WTC11 (cell line): ENCODE measurements around the gene KCNK7. TPM values are rescaled to one million over a fixed set of nuclear protein-coding genes. Genes with fewer than 3 reads are reported as not detected.

ENCODE experiments used
- ATAC-seq: fragments of 200-7000 bp; cut with Tn5 transposase; 2 replicates; pipeline ENCODE4 v1.10.0; 2021; ENCODE audit warnings: mild to moderate bottlenecking, moderate library complexity
- CTCF ChIA-PET: fragments of 300-600 bp; sonication (Branson Sonifier 250); formaldehyde crosslinking; loops from one replicate; lab custom pipeline; 2021; ENCODE audit warnings: antibody characterized with exemption; lab: Charles Lee
- POLR2A ChIA-PET: fragments of 350-600 bp; sonication (Branson Sonifier 250); formaldehyde crosslinking; loops from one replicate; lab custom pipeline; 2021; ENCODE audit warnings: antibody characterized with exemption; lab: Charles Lee
- DNase-seq: peaks from one replicate; pipeline ENCODE4 v3.0.0; 2021; ENCODE audit warnings: low spot score
- H3K27ac Mint-ChIP-seq: 2 replicates; pipeline ENCODE4 v1.8.0; 2021; ENCODE audit warnings: mixed read lengths
- H3K27me3 Mint-ChIP-seq: 2 replicates; pipeline ENCODE4 v1.8.0; 2021; ENCODE audit warnings: low read depth, mild to moderate bottlenecking, moderate library complexity, mixed read lengths
- H3K36me3 Mint-ChIP-seq: 2 replicates; pipeline ENCODE4 v1.8.0; 2021; ENCODE audit warnings: mixed read lengths
- H3K4me1 Mint-ChIP-seq: 2 replicates; pipeline ENCODE4 v1.8.0; 2022; ENCODE audit warnings: mixed read lengths
- H3K4me3 Mint-ChIP-seq: 2 replicates; pipeline ENCODE4 v1.8.0; 2021; ENCODE audit warnings: mild to moderate bottlenecking, moderate library complexity, mixed read lengths
- H3K9me3 Mint-ChIP-seq: 2 replicates; pipeline ENCODE4 v1.8.0; 2021; ENCODE audit warnings: mixed read lengths
- ATF1 ChIP-seq: sonication (generic); formaldehyde crosslinking; IDR thresholded peaks from 2 replicates; pipeline ENCODE4 v1.8.1; 2023; ENCODE audit warnings: mild to moderate bottlenecking, moderate library complexity, missing genetic modification reagents
- EMX1 ChIP-seq: fragments of 250-450 bp; sonication (Bioruptor Pico); IDR thresholded peaks from 2 replicates; pipeline ENCODE4 v1.8.0; 2021; ENCODE audit warnings: mild to moderate bottlenecking
- ETV6 ChIP-seq: sonication (generic); formaldehyde crosslinking; IDR thresholded peaks from 2 replicates; pipeline ENCODE4 v1.8.1; 2022; ENCODE audit warnings: mild to moderate bottlenecking, missing genetic modification reagents
- FOXJ3 ChIP-seq: sonication (generic); formaldehyde crosslinking; IDR thresholded peaks from 2 replicates; pipeline ENCODE4 v1.9.0; 2021; ENCODE audit warnings: missing genetic modification reagents, mild to moderate bottlenecking, borderline replicate concordance
- FOXP1 ChIP-seq: sonication (generic); formaldehyde crosslinking; IDR thresholded peaks from 2 replicates; pipeline ENCODE4 v1.8.0; 2022; ENCODE audit warnings: missing genetic modification reagents, mild to moderate bottlenecking, moderate library complexity, borderline replicate concordance
- IRF2 ChIP-seq: sonication (generic); formaldehyde crosslinking; IDR thresholded peaks from 2 replicates; pipeline ENCODE4 v1.8.0; 2022; ENCODE audit warnings: low read depth, missing genetic modification reagents, borderline replicate concordance
- JAZF1 ChIP-seq: fragments of 250-450 bp; sonication (Bioruptor Pico); IDR thresholded peaks from 2 replicates; pipeline ENCODE4 v1.9.0; 2021; ENCODE audit warnings: moderate library complexity, mild to moderate bottlenecking, inconsistent platforms
- NFE2L1 ChIP-seq: sonication (generic); formaldehyde crosslinking; IDR thresholded peaks from 2 replicates; pipeline ENCODE4 v1.8.1; 2023; ENCODE audit warnings: missing genetic modification reagents
- NFYB ChIP-seq: sonication (generic); formaldehyde crosslinking; conservative IDR thresholded peaks from 2 replicates; pipeline ENCODE4 v1.8.0; 2022; ENCODE audit warnings: low read depth, missing genetic modification reagents
- TP53 ChIP-seq: sonication (generic); formaldehyde crosslinking; IDR thresholded peaks from 2 replicates; pipeline ENCODE4 v1.8.1; 2023; ENCODE audit warnings: mild to moderate bottlenecking, missing genetic modification reagents
- ZNF396 ChIP-seq: fragments of 250-450 bp; sonication (Bioruptor Pico); IDR thresholded peaks from 2 replicates; pipeline ENCODE4 v1.8.0; 2021; ENCODE audit warnings: mild to moderate bottlenecking, moderate library complexity, borderline replicate concordance
- total RNA-seq: library from RNA; stranded (reverse); gene quantifications from 3 replicates; pipeline ENCODE4 v1.2.3, GENCODE V29; 2021
- TF ChIP-seq, protein P1 (sequence below): sonication (generic); formaldehyde crosslinking; IDR thresholded peaks from 2 replicates; pipeline ENCODE4 v1.8.1; 2023; ENCODE audit warnings: mild to moderate bottlenecking, moderate library complexity, missing genetic modification reagents
- TF ChIP-seq, protein P2 (sequence below): sonication (generic); formaldehyde crosslinking; IDR thresholded peaks from 2 replicates; pipeline ENCODE4 v1.8.0; 2022; ENCODE audit warnings: mild to moderate bottlenecking, missing genetic modification reagents
- TF ChIP-seq, protein P3 (sequence below): fragments of 200-600 bp; IDR thresholded peaks from 2 replicates; pipeline ENCODE4 v1.8.0; 2022; ENCODE audit warnings: antibody characterized with exemption
- TF ChIP-seq, protein P4 (sequence below): fragments of 250-450 bp; sonication (Bioruptor Pico); IDR thresholded peaks from 2 replicates; pipeline ENCODE4 v1.9.0; 2021; ENCODE audit warnings: moderate library complexity, mild to moderate bottlenecking, inconsistent platforms, borderline replicate concordance

Gene KCNK7
- total RNA-seq, 1 experiment from 2014 or later = 1.4 TPM

DNA sequence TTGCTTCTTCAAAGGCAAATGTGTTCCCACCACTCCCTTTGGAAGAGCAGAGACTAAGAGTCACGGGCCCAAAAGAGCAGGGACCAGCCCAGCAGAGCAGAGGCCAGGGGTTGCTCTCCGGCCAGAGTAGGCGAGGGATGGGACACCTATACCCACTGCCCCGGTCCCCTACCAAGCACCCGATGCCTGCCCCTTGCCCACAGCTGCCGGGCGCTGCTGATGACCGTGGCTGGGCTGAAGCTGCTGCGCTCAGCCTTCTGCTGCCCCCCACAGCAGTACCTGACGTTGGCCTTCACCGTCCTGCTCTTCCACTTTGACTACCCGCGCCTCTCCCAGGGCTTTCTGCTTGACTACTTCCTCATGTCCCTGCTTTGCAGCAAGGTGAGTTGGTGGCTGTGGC, 31.6 kb upstream of the KCNK7 start:
- no peak for DNase-seq
- ATAC-seq = no peak
- CTCF ChIA-PET = interaction anchor here (1.6 to 2.5 kb wide), 3 partner anchors 11 to 36 kb away, joined by 8 to 31 read pairs (median 8); partner anchors contain the start of gene SIPA1
- H3K4me1 Mint-ChIP-seq = no peaks in the 10 kb centered on the region
- H3K9me3 Mint-ChIP-seq = no peaks in the 10 kb centered on the region
- H3K4me3 Mint-ChIP-seq = no peak overlapping the region
- H3K27me3 Mint-ChIP-seq = no peaks in the 10 kb centered on the region
- no peak overlapping the region for H3K27ac Mint-ChIP-seq
- POLR2A ChIA-PET = no interaction called here
- TF ChIP-seq FOXJ3 (CRISPR knock-in tag) = no peak
- no peak for TF ChIP-seq NFE2L1
- no peak for TF ChIP-seq TP53 (CRISPR knock-in tag)
- TF ChIP-seq, protein P1, sequence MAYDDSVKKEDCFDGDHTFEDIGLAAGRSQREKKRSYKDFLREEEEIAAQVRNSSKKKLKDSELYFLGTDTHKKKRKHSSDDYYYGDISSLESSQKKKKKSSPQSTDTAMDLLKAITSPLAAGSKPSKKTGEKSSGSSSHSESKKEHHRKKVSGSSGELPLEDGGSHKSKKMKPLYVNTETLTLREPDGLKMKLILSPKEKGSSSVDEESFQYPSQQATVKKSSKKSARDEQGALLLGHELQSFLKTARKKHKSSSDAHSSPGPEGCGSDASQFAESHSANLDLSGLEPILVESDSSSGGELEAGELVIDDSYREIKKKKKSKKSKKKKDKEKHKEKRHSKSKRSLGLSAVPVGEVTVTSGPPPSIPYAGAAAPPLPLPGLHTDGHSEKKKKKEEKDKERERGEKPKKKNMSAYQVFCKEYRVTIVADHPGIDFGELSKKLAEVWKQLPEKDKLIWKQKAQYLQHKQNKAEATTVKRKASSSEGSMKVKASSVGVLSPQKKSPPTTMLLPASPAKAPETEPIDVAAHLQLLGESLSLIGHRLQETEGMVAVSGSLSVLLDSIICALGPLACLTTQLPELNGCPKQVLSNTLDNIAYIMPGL (CRISPR knock-in tag) = no peak
- TF ChIP-seq, protein P2, sequence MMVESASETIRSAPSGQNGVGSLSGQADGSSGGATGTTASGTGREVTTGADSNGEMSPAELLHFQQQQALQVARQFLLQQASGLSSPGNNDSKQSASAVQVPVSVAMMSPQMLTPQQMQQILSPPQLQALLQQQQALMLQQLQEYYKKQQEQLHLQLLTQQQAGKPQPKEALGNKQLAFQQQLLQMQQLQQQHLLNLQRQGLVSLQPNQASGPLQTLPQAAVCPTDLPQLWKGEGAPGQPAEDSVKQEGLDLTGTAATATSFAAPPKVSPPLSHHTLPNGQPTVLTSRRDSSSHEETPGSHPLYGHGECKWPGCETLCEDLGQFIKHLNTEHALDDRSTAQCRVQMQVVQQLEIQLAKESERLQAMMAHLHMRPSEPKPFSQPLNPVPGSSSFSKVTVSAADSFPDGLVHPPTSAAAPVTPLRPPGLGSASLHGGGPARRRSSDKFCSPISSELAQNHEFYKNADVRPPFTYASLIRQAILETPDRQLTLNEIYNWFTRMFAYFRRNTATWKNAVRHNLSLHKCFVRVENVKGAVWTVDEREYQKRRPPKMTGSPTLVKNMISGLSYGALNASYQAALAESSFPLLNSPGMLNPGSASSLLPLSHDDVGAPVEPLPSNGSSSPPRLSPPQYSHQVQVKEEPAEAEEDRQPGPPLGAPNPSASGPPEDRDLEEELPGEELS (CRISPR knock-in tag) = no peak
- no peak for TF ChIP-seq JAZF1 (CRISPR knock-in tag)
- TF ChIP-seq IRF2 (CRISPR knock-in tag) = no peak
- TF ChIP-seq ZNF396 (CRISPR knock-in tag) = no peak
- no peak for TF ChIP-seq NFYB (CRISPR knock-in tag)
- no peak for TF ChIP-seq EMX1 (CRISPR knock-in tag)
- no peak for TF ChIP-seq ATF1 (CRISPR knock-in tag)
- TF ChIP-seq, all 79 proteins: peak for 0
- H3K36me3 Mint-ChIP-seq = peaks cover 25% of the 10 kb centered on the region

DNA sequence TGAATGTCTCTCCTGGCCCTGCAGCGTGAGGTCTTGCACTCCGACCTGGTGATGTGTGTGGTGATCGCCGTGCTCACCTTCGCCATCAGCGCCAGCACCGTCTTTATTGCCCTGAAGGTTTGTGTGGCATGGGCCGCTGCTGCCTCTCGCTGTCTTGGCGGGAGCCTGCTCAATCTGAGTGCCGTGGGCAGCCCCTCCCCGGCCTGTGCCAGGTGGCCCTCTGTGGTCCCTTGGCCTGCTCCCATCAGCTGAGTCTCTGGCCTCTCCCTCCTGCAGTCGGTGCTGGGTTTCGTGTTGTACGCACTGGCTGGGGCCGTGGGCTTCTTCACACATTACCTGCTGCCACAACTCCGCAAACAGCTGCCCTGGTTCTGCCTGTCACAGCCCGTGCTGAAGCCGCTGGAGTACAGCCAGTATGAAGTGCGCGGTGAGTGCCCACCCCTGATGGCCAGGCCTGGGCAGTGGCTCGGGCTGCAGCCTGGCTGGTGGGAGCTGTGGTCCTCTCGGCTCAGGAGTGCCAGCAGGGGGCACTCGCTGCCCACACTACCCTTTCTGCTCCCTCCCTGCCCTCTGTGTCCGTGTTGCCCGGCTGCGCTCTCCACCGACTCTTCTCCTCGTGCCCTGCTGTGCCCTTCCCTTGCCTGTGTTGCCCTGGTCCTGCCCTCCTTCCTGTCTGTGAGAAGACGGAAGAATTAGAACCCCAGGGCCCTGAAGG, 30.2 kb upstream of the KCNK7 start:
- ChIA-PET CTCF (interaction anchor here (0.5 to 2.5 kb wide), 25 partner anchors 9 to 262 kb away, joined by 3 to 31 read pairs (median 4); partner anchors contain the start of genes FIBP, KAT5, MAP3K11 and MUS81), POLR2A (no interaction called here)
- DNase-seq (peak; percentile 52), ATAC-seq (peak; percentile 71)
- no peaks in the 10 kb centered on the region for H3K9me3 Mint-ChIP-seq
- no peaks in the 10 kb centered on the region for H3K27me3 Mint-ChIP-seq
- TF ChIP-seq FOXP1 = 0 out of 2 replicates have a peak, but pooled peaks have one; percentile 36
- no peak for TF ChIP-seq ETV6 (CRISPR knock-in tag)
- TF ChIP-seq, protein P3, sequence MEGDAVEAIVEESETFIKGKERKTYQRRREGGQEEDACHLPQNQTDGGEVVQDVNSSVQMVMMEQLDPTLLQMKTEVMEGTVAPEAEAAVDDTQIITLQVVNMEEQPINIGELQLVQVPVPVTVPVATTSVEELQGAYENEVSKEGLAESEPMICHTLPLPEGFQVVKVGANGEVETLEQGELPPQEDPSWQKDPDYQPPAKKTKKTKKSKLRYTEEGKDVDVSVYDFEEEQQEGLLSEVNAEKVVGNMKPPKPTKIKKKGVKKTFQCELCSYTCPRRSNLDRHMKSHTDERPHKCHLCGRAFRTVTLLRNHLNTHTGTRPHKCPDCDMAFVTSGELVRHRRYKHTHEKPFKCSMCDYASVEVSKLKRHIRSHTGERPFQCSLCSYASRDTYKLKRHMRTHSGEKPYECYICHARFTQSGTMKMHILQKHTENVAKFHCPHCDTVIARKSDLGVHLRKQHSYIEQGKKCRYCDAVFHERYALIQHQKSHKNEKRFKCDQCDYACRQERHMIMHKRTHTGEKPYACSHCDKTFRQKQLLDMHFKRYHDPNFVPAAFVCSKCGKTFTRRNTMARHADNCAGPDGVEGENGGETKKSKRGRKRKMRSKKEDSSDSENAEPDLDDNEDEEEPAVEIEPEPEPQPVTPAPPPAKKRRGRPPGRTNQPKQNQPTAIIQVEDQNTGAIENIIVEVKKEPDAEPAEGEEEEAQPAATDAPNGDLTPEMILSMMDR = peak; percentile 28; the same call in 1 of the 2 replicates
- no peak for TF ChIP-seq NFYB (CRISPR knock-in tag)
- no peak for TF ChIP-seq ATF1 (CRISPR knock-in tag)
- TF ChIP-seq, protein P4, sequence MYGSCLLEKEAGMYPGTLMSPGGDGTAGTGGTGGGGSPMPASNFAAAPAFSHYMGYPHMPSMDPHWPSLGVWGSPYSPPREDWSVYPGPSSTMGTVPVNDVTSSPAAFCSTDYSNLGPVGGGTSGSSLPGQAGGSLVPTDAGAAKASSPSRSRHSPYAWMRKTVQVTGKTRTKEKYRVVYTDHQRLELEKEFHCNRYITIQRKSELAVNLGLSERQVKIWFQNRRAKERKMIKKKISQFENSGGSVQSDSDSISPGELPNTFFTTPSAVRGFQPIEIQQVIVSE (CRISPR knock-in tag) = no peak
- no peak overlapping the region for H3K4me3 Mint-ChIP-seq
- H3K36me3 Mint-ChIP-seq = peaks cover 28% of the 10 kb centered on the region
- H3K4me1 Mint-ChIP-seq = no peaks in the 10 kb centered on the region
- no peak overlapping the region for H3K27ac Mint-ChIP-seq
